ENCODE results near the gene RNF149.
"Not testable (repeated sequence)": the region's sequence is repeated elsewhere in the genome, so short reads cannot be mapped to it uniquely, and the experiment has no call there.

The RNF149 gene

DNA sequence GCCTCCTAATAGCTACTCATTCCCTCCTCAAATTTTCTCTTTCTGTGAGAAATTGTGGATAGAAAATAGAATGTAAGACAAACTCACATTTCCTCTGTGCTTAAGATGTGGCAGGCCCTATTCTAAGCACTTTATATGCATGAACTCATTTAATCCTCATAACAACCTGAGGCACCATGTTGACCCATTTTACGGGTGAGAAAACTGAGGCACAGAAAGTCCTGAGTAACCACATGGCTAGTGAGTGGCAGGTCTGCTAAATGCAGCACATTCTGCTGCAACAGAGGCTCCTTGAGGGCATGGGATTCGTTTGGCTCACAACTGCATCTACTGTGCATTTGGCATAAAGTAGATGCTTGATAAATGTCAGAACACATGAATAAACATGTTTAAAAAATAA, 22.7 kb upstream of the RNF149 start:
- DNase-seq (ENCODE audit: low spot score), result no peak

- peak; percentile 56 for DNase-seq (ENCODE audit: low spot score)
Observed at GRCh38 chr2:101330253-101330933, 21.9 kb upstream of the RNF149 start.

DNA sequence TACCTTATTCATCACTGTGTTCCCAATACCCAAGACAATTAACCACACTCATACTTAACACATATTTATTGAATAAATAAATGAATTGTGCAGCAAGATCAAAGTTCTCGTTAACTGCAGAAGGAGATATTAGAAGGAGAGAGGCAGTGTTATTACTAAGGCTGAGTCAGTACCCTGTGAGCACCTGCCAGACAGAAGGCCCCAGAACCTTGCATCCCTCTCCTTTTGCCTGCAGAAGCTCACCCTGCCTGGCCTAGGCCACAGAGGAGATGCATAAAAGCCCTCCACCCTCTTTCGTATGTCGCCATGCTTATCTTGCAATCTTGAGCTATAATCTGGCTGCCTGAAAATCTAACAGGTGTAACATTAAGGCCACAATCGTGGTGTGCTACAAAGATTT, 20.5 kb upstream of the RNF149 start:
- DNase-seq (ENCODE audit: low spot score), result no peak

GRCh38 chr2:101328474-101329007, 20.0 kb upstream of the RNF149 start:
- DNase-seq (ENCODE audit: low spot score), result no peak

GRCh38 chr2:101327863-101328394, 19.4 kb upstream of the RNF149 start:
- DNase-seq (ENCODE audit: low spot score), result peak; percentile 38

GRCh38 chr2:101325425-101325824, 16.9 kb upstream of the RNF149 start:
- no peak for DNase-seq (ENCODE audit: low spot score)

- not testable (repeated sequence) for DNase-seq (ENCODE audit: low spot score)
Observed at GRCh38 chr2:101316568-101316967, 8.1 kb upstream of the RNF149 start.

DNA sequence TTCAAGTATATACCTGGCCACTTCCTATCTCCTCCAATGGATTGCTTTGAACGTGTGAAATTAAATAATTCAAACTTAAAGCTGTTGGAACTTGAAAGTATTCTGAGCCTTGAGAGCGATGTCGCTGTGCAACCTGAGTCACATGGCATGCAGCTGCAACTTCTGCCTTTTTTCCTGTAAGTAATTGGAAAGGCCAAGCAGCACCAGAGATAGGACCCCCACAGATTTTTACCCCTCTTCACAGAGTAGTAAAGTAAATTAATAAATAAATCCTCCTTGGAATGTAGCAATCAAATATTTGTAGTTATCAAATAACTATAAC, 3.2 kb upstream of the RNF149 start:
- no peak for DNase-seq (ENCODE audit: low spot score)

DNA sequence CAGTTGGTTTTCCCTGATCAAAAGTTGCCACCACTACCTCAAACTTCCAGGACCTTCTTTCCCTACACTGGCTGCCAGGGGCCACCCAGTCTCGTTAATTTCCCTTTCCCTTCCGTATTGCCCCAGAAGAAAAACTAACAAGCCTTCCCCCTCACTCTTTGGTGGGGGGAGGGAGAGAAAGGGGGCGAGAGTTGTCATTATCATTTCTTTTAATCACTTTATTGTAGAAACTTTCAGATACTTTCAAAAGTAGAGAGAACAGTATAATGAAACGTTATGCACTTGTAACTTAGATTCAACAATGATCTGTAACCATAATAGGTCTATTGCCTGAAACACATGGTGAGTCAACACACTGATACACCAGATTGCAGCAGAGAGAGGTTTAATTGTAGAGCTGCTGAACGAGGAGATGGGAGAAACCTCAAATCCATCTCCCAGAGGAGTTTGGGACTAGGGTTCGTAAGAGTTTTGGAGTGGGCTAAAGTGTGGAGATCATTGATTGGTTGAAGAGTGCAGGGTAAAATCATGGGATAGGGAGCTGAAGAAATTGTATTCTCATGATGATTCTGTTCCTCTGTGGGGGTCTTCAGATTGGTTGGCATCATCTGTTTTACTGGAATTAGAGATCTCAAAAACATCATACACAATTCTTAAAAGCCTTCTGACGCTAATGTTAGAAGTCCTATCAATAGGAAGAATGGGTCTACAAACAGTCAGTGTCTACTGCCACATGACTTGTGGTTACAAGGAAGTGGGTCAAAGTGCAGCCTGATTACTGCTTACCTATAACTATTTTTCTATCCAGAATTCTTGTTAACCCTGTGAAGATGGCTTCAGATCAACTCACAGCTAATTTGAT, 2.6 kb upstream of the RNF149 start:
- DNase-seq (ENCODE audit: low spot score), result no peak

GRCh38 chr2:101310090-101310833, 1.8 kb upstream of the RNF149 start:
- no peak for DNase-seq (ENCODE audit: low spot score)

DNA sequence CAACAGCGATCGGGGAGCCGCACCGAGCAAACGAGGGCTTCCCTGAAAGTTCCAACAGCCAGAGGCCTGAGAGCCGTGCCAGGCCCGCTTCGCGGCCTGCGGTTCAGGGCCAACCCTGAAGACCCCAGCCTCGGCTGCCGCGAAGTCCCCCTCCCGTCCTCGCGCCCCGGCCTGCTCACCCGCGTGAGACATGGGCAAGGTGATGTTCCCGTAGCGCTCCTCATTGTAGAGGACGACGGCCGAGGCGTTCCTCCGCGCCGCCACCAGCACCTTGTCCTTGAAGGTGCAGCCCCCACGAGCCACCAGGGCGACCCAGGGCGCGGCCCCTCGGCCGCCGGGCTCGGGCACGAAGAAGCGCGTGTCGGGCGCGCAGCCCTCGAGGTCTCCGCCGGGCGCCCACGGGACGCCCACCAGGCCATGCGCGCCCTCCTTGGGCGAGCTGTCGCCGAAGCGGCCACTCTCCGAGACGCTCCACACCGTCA, 510 bp downstream of the RNF149 start:
- peak; percentile 54 for DNase-seq (ENCODE audit: low spot score)

DNA sequence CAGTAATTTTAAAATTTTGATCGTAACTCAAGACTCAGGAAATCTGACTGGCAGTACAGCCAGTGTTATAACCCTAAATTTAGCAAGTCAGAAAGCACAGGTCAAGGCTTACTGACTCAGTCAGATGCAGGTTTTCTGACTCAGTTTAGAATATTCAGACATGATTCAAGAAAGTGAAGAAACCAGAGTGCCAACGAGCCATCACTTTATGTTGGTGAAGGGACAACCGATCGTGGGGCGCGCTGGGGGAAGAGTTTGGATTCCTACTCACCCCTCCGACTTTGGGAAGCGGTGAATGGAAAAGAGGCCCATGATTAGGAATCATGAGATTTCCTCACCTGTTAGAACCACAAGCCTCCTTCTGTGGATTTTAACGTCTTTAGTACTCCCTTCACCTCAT, 998 bp downstream of the RNF149 start:
- no peak for DNase-seq (ENCODE audit: low spot score)

DNA sequence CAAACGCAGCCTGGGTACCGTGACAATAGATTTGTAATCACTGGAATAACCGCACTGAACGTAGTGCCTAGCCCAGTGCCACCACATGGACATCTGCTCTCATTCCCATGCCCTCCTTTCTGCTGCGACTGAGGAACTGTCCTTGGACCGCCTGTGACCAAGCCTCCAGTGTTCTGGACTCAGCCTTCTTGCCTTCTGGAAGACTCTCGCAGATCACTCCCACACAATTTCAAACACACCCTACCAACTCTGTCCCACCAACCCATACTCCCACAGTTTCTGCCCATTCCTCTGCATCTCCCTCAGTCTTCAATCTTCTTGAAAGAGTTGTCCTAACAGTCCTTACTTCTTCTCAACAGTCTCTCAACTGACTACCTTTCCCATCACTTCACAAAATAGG, 2.1 kb downstream of the RNF149 start:
- no peak for DNase-seq (ENCODE audit: low spot score)

DNA sequence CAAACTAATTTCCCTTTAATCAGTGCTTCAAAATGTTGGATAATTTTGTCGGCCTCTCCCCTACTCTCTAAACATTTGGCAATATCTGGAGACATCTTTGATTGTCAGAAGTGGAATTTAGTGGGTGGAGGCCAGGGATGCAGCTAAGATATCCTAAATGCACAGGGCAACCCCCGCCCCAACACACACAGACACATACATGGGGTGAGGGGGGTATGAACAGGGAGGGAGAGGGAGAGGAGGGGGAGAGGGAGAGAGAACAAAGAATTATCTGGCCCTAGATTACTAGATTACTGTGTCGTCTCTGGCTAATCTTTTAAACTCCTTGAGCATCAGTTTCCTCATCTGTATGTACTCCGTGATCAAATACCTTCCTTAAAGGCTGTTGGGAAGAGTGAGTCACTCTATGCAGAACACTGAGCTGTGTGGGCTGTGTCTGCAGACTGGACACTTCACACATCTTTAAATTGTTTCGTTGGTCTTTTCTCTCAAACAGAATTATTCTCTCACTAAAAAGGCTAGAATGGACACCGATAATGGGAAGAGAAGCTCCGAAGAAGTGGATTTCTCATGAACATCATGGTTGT, 2.9 kb downstream of the RNF149 start:
- DNase-seq (ENCODE audit: low spot score), result no peak

DNA sequence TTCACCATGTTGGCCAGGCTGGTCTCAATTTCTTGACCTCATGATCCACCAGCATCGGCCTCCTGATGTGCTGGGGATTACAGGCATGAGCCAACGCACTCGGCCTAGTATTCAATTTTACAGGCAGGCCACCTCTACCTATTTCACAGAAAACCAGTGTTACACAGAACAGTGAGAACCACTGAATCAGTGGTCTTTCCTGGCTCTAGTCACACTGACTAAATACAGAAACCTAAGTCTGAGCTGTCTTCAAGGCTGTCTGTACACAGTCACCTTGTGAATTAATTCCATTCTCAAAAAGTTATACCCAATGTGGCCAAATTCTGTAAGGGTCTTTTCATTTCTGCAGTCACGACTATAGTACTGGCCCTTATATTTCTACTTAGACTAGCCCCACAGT, 3.5 kb downstream of the RNF149 start:
- no peak for DNase-seq (ENCODE audit: low spot score)

- no peak for DNase-seq (ENCODE audit: low spot score)
Observed at GRCh38 chr2:101303688-101304087, 4.8 kb downstream of the RNF149 start.

DNA sequence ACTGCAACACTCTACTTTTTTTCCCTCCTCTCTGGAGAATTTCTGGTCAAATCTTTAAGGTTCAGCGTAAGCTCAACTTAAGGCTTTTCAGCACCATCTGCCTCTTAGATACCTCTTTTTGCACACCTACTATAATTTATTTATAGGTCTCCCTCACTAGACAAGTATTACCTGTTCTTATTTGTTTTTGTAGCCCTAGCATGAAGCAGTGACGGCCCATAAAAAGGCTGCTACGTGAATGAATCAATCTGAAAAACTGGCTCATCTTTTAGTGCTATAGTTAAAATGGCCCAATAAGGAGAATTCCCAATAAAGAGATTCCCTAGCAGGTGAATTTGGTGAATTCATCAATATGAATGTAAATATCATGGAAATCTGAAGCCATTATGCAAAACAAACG, 6.5 kb downstream of the RNF149 start:
- no peak for DNase-seq (ENCODE audit: low spot score)

DNA sequence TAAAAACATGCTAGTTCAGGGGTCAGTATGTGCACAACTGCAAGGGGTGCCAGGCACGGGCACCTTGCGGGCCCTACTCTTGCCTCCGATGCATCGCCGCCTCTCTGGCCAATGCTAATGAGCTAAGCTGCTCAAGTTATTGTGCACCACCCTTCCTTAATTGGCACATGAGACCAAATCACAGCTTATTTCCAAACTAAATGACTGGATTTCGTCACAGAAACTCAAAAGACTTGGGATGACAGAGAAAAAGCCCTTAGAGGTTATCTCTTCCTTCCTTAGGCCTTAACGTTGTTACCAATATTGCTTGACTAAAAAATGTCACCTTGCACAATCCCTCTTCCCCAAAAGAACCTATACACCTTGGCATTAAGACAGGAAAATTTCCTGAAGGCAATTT, 7.7 kb downstream of the RNF149 start:
- no peak for DNase-seq (ENCODE audit: low spot score)

DNA sequence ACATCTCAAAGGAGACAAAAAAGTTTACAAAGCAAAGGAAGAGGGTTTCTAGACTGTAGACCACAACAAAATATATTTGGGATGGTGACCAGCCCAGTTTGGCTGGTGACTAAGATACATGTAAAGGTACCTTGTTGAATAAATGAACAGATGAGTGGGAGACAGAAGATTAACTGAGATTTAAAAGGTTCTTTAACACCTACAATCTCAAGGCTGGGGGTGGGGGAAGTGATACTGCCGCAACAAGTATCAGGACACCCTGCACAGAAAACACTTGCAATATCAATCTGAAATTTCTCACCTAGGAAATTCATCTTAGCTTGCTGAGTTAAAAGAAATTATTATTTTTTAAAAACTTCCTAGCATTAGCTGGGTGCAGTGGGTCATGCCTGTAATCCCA, 8.3 kb downstream of the RNF149 start:
- DNase-seq (ENCODE audit: low spot score), result no peak

DNA sequence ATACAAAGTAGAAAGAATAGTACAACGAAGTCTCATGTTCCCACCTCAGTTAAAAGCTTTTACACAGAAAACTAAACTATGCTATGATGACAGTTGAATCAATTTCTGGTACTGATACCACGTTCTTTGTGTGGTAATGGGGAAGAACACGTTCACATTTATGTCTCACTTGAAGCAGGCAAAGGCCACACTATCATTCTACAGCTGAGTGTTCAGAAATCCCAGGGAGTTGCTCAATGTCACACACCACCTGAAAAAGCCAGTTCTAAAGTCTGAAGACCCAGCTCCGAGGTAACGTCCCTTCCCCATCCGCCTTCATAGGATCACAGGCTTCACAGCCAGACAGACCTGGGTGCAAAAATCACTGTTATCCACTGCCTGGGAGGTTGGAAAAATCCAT, 8.9 kb downstream of the RNF149 start:
- DNase-seq (ENCODE audit: low spot score), result no peak

- DNase-seq (ENCODE audit: low spot score), result no peak
Observed at GRCh38 chr2:101297383-101297782, 11.1 kb downstream of the RNF149 start.

GRCh38 chr2:101296371-101296770, 12.1 kb downstream of the RNF149 start:
- DNase-seq (ENCODE audit: low spot score), result no peak

All from iPS-NIHi11 (cell line).